ENCODE measurements around the gene KLHL40. TPM values are rescaled to one million over a fixed set of nuclear protein-coding genes. Genes with fewer than 3 reads are reported as not detected.

The KLHL40 gene
- total RNA-seq, 1 donor from 2014 or later = not detected

Other genes with a start within 250 kb of the KLHL40 start
- 0.16 TPM for gene VIPR1, start 182.9 kb upstream of the KLHL40 start, total RNA-seq
- gene SEC22C, start 103.6 kb upstream of the KLHL40 start, total RNA-seq = 78.5 TPM
- gene SS18L2, start 94.7 kb upstream of the KLHL40 start, total RNA-seq = 26.4 TPM
- 246 TPM for gene NKTR, start 84.9 kb upstream of the KLHL40 start, total RNA-seq
- 22.1 TPM for gene ZBTB47, start 31.8 kb upstream of the KLHL40 start, total RNA-seq
- not detected for gene HHATL, start 17.3 kb downstream of the KLHL40 start, total RNA-seq
- 3.6 TPM for gene CCDC13, start 87.7 kb downstream of the KLHL40 start, total RNA-seq
- 117 TPM for gene HIGD1A, start 119.0 kb downstream of the KLHL40 start, total RNA-seq
- 0.16 TPM for gene ACKR2, start 123.9 kb downstream of the KLHL40 start, total RNA-seq
- gene CYP8B1, start 190.3 kb downstream of the KLHL40 start, total RNA-seq = not detected
- gene ZNF662, start 220.6 kb downstream of the KLHL40 start, total RNA-seq = 20.4 TPM